HG02763 (cell line): Measurements from ENCODE around the gene NDE1.

ENCODE experiments used
- ATAC-seq: cut with Tn5 transposase; IDR thresholded peaks from one replicate; pipeline ENCODE4 v1.9.1; 2021; ENCODE audit warnings: mild to moderate bottlenecking, moderate library complexity; ENCODE audit not compliant: unreplicated experiment

Gene NDE1

DNA sequence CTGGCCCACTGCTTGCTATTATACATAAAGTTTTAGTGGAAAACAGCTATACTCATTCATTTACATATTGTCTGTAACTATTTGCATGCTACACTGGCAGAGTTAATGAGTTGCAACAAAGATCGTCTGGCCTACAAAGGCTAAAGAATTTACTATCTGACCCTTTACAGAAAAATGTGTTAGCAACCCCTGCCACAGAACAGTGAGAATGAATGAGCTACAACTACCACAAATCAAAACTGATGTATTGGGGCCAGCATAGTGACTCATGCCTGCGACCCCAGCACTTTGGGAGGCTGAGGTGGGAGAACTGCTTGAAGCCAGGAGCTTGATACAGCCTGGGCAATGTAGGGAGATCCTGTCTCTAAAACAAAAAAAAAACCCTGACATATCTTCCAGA is 114.1 kb downstream of the NDE1 start:
- ATAC-seq, result no peak

GRCh38 chr16:15765116-15765515 is 115.1 kb downstream of the NDE1 start:
- ATAC-seq, result no peak

GRCh38 chr16:15765880-15766279 is 115.8 kb downstream of the NDE1 start:
- peak; percentile 61 for ATAC-seq

GRCh38 chr16:15766918-15767317 is 116.9 kb downstream of the NDE1 start:
- no peak for ATAC-seq

DNA sequence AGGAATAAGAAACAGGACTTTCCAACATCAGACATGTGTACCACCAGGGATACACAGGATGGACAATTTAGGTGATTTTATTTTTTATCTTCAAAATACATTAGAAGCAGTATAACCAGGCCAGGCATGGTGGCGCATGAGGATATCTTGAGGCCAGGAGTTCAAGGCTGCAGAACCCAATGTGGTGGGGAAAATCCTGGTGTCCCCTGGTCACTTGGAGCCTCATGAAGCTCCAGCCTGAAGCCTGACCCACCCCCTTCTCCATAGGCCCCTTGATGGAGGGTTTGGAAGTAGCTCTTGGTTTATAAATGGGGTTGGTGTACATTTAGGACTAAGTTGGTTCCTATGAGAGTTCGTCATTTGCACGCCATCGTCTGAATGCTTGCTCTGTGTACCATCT is 118.2 kb downstream of the NDE1 start:
- ATAC-seq, result no peak

DNA sequence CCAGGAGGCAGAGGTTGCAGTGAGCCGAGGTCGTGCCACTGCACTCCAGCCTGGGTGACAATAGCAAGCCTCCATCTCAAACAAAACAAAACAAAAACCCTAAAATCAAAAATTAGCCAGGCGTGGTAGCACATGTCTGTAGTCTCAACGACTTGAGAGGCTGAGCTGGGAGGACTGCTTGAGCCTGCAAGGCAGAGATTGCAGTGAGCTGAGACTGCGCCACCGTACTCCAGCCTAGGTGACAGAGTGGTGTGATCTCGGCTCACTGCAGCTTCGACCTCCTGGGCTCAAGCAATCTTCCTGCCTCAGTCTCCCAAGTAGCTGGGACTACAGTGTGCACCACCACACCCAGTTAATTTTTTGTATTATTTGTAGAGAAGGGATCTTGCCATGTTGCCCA is 119.2 kb downstream of the NDE1 start:
- no peak for ATAC-seq

- no peak for ATAC-seq
Observed at GRCh38 chr16:15770107-15770506, 120.1 kb downstream of the NDE1 start.

DNA sequence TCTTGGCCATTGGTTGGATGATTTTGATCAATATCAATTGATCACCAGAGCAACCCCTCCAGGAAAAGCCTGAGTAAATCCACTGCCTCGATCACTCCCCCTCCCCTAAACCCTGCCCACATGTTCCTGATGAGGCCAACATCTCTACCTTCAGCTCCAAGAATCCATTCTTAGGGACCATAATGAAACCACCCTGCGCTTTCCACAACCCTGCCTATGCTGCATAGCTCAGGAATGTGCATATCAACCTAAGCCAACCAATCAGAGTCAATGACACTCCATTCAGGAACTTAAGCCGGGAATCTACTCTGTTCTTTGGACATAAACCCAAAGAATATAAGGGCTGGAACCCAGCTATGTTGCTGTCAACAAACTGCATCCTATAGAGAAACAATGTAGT is 120.5 kb downstream of the NDE1 start:
- no peak for ATAC-seq

GRCh38 chr16:15771694-15772093 is 121.6 kb downstream of the NDE1 start:
- no peak for ATAC-seq

DNA sequence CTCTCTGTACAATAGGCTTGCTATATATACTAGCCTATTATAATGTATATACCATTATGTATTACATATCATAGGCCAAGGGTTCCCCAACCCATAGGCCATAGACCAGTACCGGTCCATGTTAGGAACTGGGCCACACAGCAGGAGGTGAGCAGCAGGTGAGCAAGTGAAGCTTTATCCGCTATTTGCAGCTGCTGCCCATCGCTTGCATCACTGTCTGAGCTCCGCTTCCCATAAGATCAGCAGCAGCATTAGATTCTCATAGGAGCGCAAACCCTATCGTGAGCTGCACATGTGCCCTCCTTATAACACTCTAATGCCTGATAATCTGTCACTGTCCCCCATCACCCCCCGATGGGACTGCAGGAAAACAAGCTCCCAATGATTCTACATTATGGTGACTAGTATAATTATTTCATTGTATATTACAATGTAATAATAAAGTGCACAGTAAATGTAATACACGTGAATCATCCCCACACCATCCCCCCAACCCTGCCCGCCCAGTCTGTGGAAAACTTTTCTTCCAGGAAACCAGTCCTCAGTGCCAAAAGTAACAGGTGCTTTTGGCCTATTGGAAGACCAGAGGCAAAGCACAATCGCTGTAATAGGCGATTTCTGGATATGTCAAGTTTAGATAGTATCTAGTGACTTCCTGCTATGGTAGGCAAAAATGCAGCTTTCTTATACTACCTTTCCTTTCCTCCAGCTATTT is 122.7 kb downstream of the NDE1 start:
- ATAC-seq, result no peak

- ATAC-seq, result no peak
Observed at GRCh38 chr16:15773968-15774367, 123.9 kb downstream of the NDE1 start.

DNA sequence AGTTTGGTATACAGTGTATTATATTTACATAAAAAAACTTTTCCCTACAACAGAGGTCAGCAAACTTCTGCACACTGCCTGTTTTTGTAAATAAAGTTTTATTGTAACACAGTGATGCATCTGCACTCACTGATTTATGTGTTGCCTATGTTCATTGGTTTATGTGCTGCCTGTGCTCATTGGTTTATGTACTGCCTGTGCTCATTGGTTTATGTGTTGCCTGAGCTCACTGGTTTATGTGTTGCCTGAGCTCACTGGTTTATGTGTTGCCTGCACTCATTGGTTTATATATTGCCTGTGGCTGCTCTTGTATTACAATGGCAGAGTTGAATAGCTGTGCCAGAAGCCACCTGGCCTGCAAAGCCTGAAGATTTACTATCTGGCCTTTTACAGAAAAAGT is 125.2 kb downstream of the NDE1 start:
- ATAC-seq, result no peak

- no peak for ATAC-seq
Observed at GRCh38 chr16:15775663-15776304, 125.7 kb downstream of the NDE1 start.
